NCI-H146 treated with DMSO at 0.1 percent for 48 hours (cell line): Measurements from ENCODE around the gene ADAM19.
"Not testable (repeated sequence)": the region's sequence is repeated elsewhere in the genome, so short reads cannot be mapped to it uniquely, and the experiment has no call there.

ENCODE experiments used
- DNase-seq: peaks from one replicate; lab custom pipeline; 2025; ENCODE audit not compliant: unreplicated experiment; lab: John Stamatoyannopoulos, UW

ADAM19 gene

GRCh38 chr5:157491471-157491995, 84.0 kb downstream of the ADAM19 start:
- no peak for DNase-seq

- DNase-seq = no peak
Observed at GRCh38 chr5:157487358-157487757, 88.2 kb downstream of the ADAM19 start.

- no peak for DNase-seq
Observed at GRCh38 chr5:157486861-157487260, 88.7 kb downstream of the ADAM19 start.

- no peak for DNase-seq
Observed at GRCh38 chr5:157486221-157486681, 89.3 kb downstream of the ADAM19 start.

GRCh38 chr5:157485811-157486210, 89.8 kb downstream of the ADAM19 start:
- no peak for DNase-seq

- no peak for DNase-seq
Observed at GRCh38 chr5:157485340-157485739, 90.2 kb downstream of the ADAM19 start.

- no peak for DNase-seq
Observed at GRCh38 chr5:157484768-157485167, 90.8 kb downstream of the ADAM19 start.

GRCh38 chr5:157482702-157483101, 92.9 kb downstream of the ADAM19 start:
- not testable (repeated sequence) for DNase-seq

- no peak for DNase-seq
Observed at GRCh38 chr5:157481666-157482065, 93.9 kb downstream of the ADAM19 start.

- no peak for DNase-seq
Observed at GRCh38 chr5:157481265-157481664, 94.3 kb downstream of the ADAM19 start.

- DNase-seq = no peak
Observed at GRCh38 chr5:157479612-157480510, 95.7 kb downstream of the ADAM19 start.

- DNase-seq = no peak
Observed at GRCh38 chr5:157479166-157479565, 96.4 kb downstream of the ADAM19 start.

GRCh38 chr5:157478726-157479125, 96.8 kb downstream of the ADAM19 start:
- no peak for DNase-seq

GRCh38 chr5:157477814-157478494, 97.6 kb downstream of the ADAM19 start:
- DNase-seq = no peak

- DNase-seq = peak; percentile 32
Observed at GRCh38 chr5:157476702-157477408, 98.7 kb downstream of the ADAM19 start.

- no peak for DNase-seq
Observed at GRCh38 chr5:157475432-157475831, 100.1 kb downstream of the ADAM19 start.

- DNase-seq = no peak
Observed at GRCh38 chr5:157473383-157474320, 101.9 kb downstream of the ADAM19 start.

GRCh38 chr5:157471709-157472108, 103.9 kb downstream of the ADAM19 start:
- DNase-seq = no peak

GRCh38 chr5:157470631-157471030, 104.9 kb downstream of the ADAM19 start:
- DNase-seq = no peak

GRCh38 chr5:157469687-157470086, 105.9 kb downstream of the ADAM19 start:
- DNase-seq = no peak
